PC-3 (cell line): ENCODE results near the gene HPN. TPM values are rescaled to one million over a fixed set of nuclear protein-coding genes. Genes with fewer than 3 reads are reported as not detected.

Source experiments
- ATAC-seq: fragments of 200-7000 bp; cut with Tn5 transposase; 2 replicates; pipeline ENCODE4 v1.9.1; 2020; ENCODE audit warnings: mild to moderate bottlenecking, moderate library complexity
- BruUV-seq: library from RNA; stranded (reverse); fragments of 400-500 nt; replicated peaks from 2 replicates; lab custom pipeline; 2021; lab: Mats Ljungman, UMichigan
- CTCF ChIA-PET: fragments of 300-600 bp; sonication (Branson Sonifier 250); formaldehyde crosslinking; loops from one replicate; lab custom pipeline; 2022; ENCODE audit warnings: antibody characterized with exemption; lab: Charles Lee
- POLR2A ChIA-PET: fragments of 300-600 bp; sonication (Branson Sonifier 250); formaldehyde crosslinking; loops from one replicate; lab custom pipeline; 2022; ENCODE audit warnings: antibody characterized with exemption; ENCODE audit not compliant: unreplicated experiment; lab: Charles Lee
- DNase-seq: peaks from one replicate; pipeline ENCODE4 v3.0.0-alpha.2; 2015
- H2AFZ ChIP-seq: fragments of 300-600 bp; sonication (generic); 2 replicates; pipeline ENCODE4 v1.6.0; 2016; ENCODE audit warnings: antibody characterized with exemption, low read length
- H3F3A ChIP-seq: fragments of 300-600 bp; sonication (generic); one replicate; pipeline ENCODE4 v1.6.0; 2017; ENCODE audit warnings: antibody characterized with exemption, low read length, control low read depth, mild to moderate bottlenecking; ENCODE audit not compliant: unreplicated experiment
- H3K27ac ChIP-seq: fragments of 300-600 bp; sonication (generic); 2 replicates; pipeline ENCODE4 v1.5.1; 2016; ENCODE audit warnings: mild to moderate bottlenecking, low read length
- H3K27me3 ChIP-seq: fragments of 300-600 bp; sonication (generic); 2 replicates; pipeline ENCODE4 v1.6.1; 2016; ENCODE audit warnings: low read length, mixed read lengths
- H3K36me3 ChIP-seq: fragments of 300-600 bp; sonication (generic); 2 replicates; pipeline ENCODE4 v1.6.1; 2016; ENCODE audit warnings: low read depth, mixed run types, low read length, mixed read lengths
- H3K4me1 ChIP-seq: fragments of 300-600 bp; sonication (generic); 2 replicates; pipeline ENCODE4 v1.5.1; 2016; ENCODE audit warnings: low read length; ENCODE audit not compliant: insufficient read depth
- H3K4me2 ChIP-seq: fragments of 300-600 bp; sonication (generic); 2 replicates; pipeline ENCODE4 v1.6.0; 2016; ENCODE audit warnings: low read length
- H3K4me3 ChIP-seq: fragments of 300-600 bp; sonication (generic); 2 replicates; pipeline ENCODE4 v1.5.1; 2016; ENCODE audit warnings: mild to moderate bottlenecking, low read length, mixed read lengths
- H3K79me2 ChIP-seq: fragments of 300-600 bp; sonication (generic); 2 replicates; pipeline ENCODE4 v1.6.1; 2017; ENCODE audit warnings: low read length, mixed read lengths
- H3K9ac ChIP-seq: fragments of 300-600 bp; sonication (generic); 2 replicates; pipeline ENCODE4 v1.6.0; 2016; ENCODE audit warnings: mild to moderate bottlenecking, low read length
- H3K9me2 ChIP-seq: fragments of 300-600 bp; sonication (generic); replicated peaks from 2 replicates; pipeline ENCODE4 v1.6.1; 2016; ENCODE audit warnings: mixed run types, low read length, mixed read lengths
- H3K9me3 ChIP-seq: fragments of 300-600 bp; sonication (generic); 2 replicates; pipeline ENCODE4 v1.6.1; 2016; ENCODE audit warnings: low read length, mixed read lengths
- H4K20me1 ChIP-seq: fragments of 300-600 bp; sonication (generic); 2 replicates; pipeline ENCODE4 v1.6.1; 2016; ENCODE audit warnings: low read length, mixed read lengths
- EZH2 ChIP-seq: fragments of 300-600 bp; sonication (generic); IDR thresholded peaks from one replicate; pipeline ENCODE4 v1.6.1; 2017; ENCODE audit warnings: antibody characterized with exemption, mild to moderate bottlenecking, low read length; ENCODE audit not compliant: unreplicated experiment
- EZH2phosphoT487 ChIP-seq: fragments of 300-600 bp; sonication (generic); IDR thresholded peaks from 2 replicates; pipeline ENCODE4 v1.6.1; 2018; ENCODE audit warnings: mild to moderate bottlenecking, antibody characterized with exemption, low read length, borderline replicate concordance
- intact Hi-C: fragments of 100-400 bp; cut with micrococcal nuclease; formaldehyde crosslinking; loops from 2 replicates; pipeline ENCODE4 v1.9.0; 2023
- total RNA-seq: library from RNA; depleted of rRNA; stranded (reverse); fragments of >200 nt; gene quantifications from 2 replicates; pipeline ENCODE4 v1.2.3, GENCODE V29; 2014
- TF ChIP-seq, protein P1 (sequence below): fragments of 300-600 bp; sonication (generic); conservative IDR thresholded peaks from 2 replicates; pipeline ENCODE4 v1.5.1; 2017; ENCODE audit warnings: antibody characterized with exemption, low read depth, mild to moderate bottlenecking, low read length

Gene HPN
- total RNA-seq, 1 experiment from 2014 or later: 0.18 TPM

DNA sequence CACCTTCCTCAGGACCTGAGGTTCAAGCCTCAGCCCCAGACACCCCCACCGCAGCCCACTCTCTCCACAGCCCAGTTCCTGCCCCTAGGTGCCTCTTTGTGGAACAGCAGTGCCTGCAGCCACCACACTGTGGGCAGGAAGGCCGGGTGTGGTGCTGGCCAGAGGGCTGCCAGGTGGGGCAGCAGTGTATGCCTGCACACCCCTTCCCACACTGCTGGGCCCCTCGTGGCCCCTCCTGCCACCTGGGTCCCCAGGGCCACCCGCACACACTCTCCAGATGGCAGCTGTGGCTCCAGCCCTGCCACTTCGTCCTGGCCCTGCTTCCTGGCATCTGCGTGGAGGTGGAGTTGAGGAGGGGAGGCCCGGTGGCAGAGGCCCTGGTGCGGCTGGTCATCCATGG lies 35.1 kb downstream of the HPN start:
- Histone ChIP-seq H3F3A (no peaks in the 10 kb centered on the region), H3K4me2 (no peak overlapping the region), H3K36me3 (no peaks in the 10 kb centered on the region), H2AFZ (no peak overlapping the region), H4K20me1 (no peaks in the 10 kb centered on the region), H3K4me1 (no peaks in the 10 kb centered on the region), H3K9me2 (no peaks in the 10 kb centered on the region), H3K9ac (no peak overlapping the region), H3K9me3 (no peaks in the 10 kb centered on the region), H3K4me3 (no peak overlapping the region), H3K27me3 (no peaks in the 10 kb centered on the region), H3K79me2 (no peaks in the 10 kb centered on the region), H3K27ac (no peak overlapping the region)
- no peak for TF ChIP-seq EZH2
- TF ChIP-seq EZH2phosphoT487: no peak
- TF ChIP-seq, protein P1, sequence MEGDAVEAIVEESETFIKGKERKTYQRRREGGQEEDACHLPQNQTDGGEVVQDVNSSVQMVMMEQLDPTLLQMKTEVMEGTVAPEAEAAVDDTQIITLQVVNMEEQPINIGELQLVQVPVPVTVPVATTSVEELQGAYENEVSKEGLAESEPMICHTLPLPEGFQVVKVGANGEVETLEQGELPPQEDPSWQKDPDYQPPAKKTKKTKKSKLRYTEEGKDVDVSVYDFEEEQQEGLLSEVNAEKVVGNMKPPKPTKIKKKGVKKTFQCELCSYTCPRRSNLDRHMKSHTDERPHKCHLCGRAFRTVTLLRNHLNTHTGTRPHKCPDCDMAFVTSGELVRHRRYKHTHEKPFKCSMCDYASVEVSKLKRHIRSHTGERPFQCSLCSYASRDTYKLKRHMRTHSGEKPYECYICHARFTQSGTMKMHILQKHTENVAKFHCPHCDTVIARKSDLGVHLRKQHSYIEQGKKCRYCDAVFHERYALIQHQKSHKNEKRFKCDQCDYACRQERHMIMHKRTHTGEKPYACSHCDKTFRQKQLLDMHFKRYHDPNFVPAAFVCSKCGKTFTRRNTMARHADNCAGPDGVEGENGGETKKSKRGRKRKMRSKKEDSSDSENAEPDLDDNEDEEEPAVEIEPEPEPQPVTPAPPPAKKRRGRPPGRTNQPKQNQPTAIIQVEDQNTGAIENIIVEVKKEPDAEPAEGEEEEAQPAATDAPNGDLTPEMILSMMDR: no peak
- no TSS peak for BruUV-seq
- ATAC-seq (no peak), DNase-seq (no peak)
- ChIA-PET POLR2A (no interaction called here), CTCF (no interaction called here)
- intact Hi-C loops: no loop called here

DNA sequence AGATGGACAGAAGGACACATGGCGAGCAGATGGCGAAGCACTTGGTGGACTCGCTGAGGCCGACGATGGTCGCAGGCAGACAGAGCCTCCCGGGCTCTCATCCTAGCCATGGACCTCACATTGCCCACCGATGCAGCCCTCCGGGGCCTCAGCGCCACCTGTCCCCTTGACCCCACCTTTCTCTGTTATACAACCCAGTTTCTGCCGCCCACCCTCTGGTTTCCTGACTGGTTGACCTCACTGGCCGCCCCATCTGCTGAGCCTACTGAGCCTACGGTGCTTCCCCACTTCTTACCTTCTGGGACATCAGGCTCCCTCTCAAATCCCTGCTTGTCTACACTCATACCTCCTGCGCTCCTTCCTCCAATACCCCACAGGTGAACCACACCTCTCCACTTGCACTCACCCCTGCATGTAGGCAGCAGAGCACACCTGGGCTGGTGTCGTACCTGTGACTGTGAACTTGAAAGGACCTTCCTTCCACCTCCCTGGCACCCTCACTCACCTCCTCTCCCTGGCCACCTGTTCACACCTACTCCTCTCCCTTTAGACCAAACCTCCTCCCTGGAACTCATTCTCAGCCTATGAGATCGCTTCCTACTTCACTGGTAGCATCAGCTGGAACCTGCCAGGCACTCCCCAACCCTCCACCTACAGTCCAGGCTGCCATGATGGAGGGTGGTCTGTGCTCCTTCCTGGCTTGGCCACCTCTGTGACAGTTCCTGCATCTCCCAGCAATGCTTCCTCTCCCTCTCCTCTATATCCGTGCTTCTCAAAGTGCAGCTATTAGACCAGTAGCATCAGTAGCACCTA lies 36.1 kb downstream of the HPN start:
- intact Hi-C loops: no loop called here
- H3K4me1 ChIP-seq: no peaks in the 10 kb centered on the region
- no peaks in the 10 kb centered on the region for H3K9me3 ChIP-seq
- H3K4me3 ChIP-seq: no peak overlapping the region
- H4K20me1 ChIP-seq: no peaks in the 10 kb centered on the region
- H2AFZ ChIP-seq: no peak overlapping the region
- no peak overlapping the region for H3K4me2 ChIP-seq
- H3K9ac ChIP-seq: no peak overlapping the region
- no peaks in the 10 kb centered on the region for H3F3A ChIP-seq
- BruUV-seq: no TSS peak
- ChIA-PET POLR2A (no interaction called here), CTCF (no interaction called here)
- TF ChIP-seq EZH2 (no peak), EZH2phosphoT487 (no peak)
- TF ChIP-seq, protein P1: no peak
- H3K9me2 ChIP-seq: no peaks in the 10 kb centered on the region
- DNase-seq: no peak
- no peak overlapping the region for H3K27ac ChIP-seq
- H3K79me2 ChIP-seq: no peaks in the 10 kb centered on the region
- ATAC-seq: no peak
- H3K27me3 ChIP-seq: no peaks in the 10 kb centered on the region
- no peaks in the 10 kb centered on the region for H3K36me3 ChIP-seq

DNA sequence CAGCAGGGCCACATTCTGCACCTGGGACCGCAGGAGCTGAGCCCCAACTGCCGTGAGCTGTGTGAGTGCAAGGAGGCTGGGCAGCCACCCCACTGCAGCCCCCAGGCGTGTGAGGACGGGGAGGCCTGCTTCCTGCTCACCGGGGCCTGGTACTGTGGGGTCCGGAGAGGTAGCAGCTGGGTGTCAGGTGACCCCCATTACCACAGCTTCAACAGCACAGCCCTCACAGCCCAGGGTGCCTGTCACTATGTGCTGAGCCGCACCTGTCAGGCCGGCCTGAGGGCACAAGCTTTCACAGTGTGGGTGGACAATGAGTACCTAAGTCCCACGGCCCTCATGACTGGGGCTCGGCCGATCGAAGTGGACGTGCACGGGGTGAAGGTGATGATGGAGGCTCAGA lies 38.3 kb downstream of the HPN start:
- no peak overlapping the region for H3K4me3 ChIP-seq
- H3K9me3 ChIP-seq: no peaks in the 10 kb centered on the region
- CTCF ChIA-PET: interaction anchor here (0.8 kb wide), 1 partner anchor 36 kb away, joined by 5 read pairs; no protein-coding TSS in a partner anchor
- no peaks in the 10 kb centered on the region for H3K36me3 ChIP-seq
- intact Hi-C loops: no loop called here
- no peaks in the 10 kb centered on the region for H3K4me1 ChIP-seq
- H3K27ac ChIP-seq: no peak overlapping the region
- POLR2A ChIA-PET: no interaction called here
- no peaks in the 10 kb centered on the region for H3F3A ChIP-seq
- no peaks in the 10 kb centered on the region for H3K27me3 ChIP-seq
- no peak overlapping the region for H3K4me2 ChIP-seq
- H3K9ac ChIP-seq: no peak overlapping the region
- DNase-seq (no peak), ATAC-seq (no peak)
- BruUV-seq: no TSS peak
- H3K79me2 ChIP-seq: no peaks in the 10 kb centered on the region
- no peaks in the 10 kb centered on the region for H4K20me1 ChIP-seq
- TF ChIP-seq EZH2phosphoT487: no peak
- TF ChIP-seq EZH2: no peak
- TF ChIP-seq, protein P1: no peak
- H3K9me2 ChIP-seq: no peaks in the 10 kb centered on the region
- H2AFZ ChIP-seq: no peak overlapping the region
